ENCODE data around the gene KCNQ1.

The KCNQ1 gene

DNA sequence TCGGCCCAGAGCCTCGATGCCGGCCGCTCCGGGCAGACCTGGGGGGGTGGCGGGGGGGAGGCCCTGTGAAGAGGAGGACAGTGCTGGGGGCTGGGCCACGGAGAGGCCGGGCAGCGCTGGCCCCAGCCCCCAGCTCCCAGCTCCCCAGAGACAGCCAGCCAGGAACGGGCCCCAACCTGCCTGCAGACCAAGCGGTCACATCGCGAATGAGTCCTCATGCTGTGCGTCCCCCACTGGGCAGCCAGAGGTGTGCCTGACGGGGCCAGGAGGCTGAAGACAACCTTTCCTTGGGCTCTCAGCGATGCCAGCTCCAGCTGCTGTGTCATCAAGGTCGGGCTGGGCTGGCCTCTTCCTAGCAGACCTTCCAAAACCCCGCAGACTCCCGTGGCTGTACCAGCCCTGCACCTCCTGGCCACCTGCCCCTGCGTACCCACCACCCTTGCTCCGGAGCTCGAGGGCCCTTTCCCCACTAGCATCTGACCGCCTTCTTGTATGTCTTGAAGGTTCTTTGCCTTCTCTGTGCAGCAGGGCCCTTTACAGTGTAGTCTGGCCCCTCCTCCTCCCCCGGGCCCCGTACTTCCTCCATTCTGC is 352.4 kb downstream of the KCNQ1 start:
- no peak for DNase-seq (ENCODE audit: low read depth)

DNA sequence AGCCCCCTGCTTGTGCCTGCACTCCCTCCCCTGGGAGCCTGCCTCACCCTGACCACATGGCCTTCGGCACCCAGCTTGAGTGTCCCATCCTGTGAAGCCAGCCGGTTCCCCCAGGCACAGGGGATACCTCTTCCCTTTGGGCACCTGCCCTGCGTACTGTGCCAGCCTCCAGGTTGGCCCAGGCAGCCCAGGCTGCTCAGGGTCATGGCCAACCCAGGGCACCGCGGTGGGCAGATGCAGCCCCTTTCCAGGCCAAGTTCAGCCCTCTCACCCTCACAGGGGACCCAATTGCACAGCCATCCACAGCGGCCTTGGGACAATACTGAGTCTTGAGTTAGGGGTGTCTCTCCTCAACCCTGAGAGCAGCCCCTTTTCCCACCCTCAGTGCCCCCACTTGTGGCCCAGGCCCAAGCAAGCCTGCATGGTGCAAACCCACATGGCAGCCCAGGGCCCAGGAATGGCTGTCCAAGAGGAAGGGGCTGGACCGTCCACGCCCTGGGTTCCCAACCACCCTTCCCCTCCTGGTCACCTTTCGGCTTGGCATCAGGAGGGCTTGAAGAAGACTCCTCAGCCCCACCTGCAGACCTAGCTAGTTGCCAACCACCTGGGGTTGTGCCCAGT is 353.0 kb downstream of the KCNQ1 start:
- no peak for DNase-seq (ENCODE audit: low read depth)

DNA sequence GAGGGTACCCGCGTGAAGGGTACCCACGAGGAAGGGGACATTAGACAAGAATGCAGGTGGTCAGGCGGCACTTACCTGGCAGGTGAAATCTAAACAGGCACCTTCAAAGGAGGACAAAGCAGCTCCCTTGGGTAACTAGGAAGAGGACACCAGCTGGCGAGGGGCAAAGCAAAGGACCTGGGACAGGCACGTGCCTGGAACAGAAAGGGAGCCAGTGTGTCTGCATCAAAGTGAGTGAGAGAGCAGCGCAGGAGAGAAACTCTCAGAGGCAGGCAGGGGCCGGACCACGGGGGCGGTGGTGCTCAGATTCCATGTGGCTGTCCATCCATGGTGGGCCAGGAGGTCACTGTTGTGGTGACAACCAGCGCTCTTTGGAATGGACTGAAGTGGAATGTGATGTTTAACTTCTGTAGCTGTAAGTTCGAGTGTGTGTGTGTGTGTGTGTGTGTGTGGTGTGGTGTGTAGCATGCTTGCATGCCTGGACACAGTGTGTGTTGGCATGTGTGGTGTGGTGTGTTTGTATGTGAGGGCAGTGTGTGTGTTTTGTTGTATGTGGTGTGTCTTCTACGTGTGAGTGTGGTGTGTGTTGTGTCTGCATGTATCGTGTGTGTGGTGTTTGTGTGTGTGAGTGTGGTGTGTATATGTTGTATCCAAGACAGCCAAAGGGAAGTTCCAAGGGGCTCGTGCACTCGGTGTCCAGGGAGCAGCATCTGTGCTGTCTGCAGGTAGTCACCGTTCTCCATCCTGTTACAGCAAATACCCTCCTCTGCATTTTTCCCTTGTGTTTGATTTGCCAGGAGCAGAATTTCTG is 354.3 kb downstream of the KCNQ1 start:
- no peak for DNase-seq (ENCODE audit: low read depth)

DNA sequence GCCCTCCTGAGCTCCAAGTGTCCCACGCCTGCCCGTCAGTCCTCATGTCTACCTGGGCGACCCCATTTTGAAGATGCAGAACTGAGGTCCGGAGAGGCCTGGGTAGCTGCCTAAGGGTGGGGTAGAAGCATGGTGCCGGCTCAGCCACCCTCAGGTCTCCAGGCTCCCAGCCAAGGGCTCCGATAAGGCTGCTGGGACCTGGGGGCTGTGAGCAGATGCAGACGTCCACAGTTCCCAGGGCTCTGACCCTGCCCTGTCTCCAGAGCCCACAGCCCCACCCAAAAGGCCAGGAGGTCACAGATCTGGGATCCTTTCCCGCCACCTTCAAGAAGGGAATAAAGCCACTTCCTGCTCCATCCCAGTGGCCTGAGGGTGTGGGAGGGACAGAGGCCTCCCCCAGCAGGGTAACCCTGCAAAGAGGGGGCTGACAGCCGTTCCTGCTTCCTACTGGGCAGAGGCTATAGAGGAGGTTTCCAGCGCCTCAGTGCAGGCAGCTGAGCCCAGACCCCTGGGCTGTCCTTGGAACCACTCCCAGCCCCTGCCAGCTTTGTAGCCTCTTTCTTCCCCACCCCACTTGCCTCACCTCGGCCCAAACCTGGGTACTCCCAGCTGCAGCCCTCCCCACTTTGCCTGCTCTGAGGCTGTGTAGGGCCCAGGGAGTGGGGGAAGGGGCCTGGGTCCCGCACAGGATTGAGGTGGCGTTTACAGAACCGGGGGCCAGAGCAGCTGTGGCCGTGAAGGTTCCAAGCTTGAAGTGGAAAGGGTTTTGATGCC is 355.3 kb downstream of the KCNQ1 start:
- no peak for DNase-seq (ENCODE audit: low read depth)

DNA sequence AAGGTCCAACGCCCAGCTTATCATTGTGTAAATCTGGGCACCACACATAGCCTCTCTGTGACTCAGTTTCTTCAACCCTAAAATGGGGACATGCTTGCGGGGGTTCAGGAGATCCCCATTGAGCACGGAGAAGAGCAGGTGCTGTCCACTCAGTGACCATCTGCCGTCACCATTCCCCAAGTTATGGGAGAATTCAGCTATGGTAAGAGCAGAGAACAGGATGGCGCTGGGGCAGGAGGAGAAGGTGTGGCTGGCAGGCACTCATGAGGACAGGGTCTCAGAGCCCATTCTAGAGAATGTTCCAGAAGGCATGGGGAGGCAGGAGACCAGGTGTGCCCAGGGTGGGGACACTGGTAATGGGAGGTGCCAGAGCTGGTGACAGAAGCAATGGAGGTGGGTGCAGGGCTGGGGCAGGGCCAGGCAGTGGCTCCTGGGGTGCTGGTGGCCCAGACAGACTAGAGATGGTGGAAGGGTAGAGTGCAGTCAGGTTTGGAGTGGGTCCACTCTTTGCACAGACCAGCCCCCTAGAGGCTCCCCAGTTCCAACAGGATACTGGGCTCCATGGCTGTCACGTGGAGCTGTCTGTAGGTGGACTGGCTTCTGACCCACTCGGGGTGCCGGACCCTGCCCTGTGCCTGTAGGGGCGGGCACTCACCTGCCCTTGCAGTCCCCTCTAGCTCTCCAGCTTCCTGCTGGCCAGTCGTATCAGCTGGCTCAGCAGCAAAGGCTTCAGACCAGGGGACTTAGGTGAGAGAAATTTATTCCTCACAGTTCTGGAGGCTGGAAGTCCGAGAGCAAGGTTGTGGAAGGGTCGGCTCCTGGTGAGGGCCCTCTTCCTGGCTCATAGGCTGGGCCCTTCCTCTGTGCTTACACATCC is 356.1 kb downstream of the KCNQ1 start:
- no peak for DNase-seq (ENCODE audit: low read depth)

DNA sequence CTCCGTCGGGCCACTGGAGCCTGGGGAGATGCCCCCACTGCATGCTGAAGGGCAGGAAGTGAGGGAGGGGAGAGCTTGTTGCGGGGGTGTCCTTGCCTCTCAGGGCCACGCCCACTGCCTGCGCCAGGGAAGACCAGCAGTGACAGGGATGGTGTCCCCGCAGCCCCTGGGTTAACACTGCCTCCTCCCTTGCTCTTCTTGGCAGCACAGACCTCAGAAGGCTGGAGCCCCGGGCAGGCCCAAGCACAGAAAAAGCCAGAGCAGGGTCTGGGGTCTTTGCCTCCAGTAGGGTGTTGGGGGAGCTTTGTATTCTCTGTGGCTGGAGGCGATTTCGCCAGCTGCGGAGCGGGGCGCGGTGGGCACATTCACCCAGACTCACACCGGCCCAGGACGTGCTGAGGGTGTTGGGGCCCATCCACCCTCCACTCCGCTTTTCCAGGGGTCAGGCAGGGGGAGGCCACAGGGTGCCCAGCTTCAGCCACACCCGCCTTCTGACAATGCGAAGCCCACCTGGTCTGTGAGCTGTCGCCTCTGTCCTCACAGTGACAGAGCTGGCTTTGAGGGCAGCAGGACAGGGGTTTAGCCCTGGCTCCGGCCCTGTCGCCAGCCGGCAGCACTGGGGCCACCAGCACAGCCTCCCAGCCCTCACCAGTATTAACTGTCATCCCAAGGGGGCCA is 357.0 kb downstream of the KCNQ1 start:
- DNase-seq (ENCODE audit: low read depth): no peak

GRCh38 chr11:2802389-2803185 is 357.8 kb downstream of the KCNQ1 start:
- no peak for DNase-seq (ENCODE audit: low read depth)

DNA sequence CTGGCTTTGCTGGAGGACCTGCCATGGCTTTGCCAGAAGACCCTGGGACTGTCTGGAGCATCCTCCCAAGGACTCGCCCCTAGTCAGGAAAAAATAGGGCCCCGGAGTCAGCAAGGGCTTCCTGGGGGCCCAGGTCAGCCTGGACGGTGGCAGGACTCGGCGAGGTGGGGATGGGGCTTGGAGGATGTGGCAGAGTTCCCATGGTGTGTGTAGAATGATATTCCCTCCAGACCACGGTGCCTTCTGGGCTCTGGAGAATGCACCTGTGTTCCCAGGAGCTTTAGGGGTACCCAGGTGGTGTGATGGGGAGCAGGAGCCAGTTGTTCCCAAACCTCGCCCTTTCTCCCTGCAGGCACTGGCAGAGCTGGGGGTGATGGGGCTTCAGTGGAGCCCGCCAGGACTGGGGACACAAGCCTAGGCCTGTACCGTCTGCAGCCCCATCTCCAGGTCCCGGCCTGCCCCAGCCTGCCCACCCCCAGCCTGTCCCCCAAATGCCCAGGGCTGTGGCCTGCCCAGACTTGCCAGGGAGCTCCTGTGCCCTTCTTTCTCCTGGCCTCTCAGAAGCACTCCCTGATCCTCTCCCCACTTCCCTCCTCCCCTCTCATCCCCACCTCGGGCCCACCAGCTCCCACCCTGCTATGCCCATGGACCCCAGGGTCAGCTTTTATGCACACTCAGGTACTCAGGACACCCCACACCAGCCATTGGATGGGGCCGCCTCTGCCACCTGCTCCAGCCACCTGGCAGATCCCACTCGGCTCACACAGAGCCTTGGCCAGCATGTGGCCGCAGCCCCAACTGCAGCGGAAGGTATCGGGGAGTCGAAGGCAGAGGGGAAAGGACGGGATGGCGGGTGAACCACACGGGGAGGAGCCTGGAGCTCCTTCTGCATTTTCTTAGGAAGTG is 358.6 kb downstream of the KCNQ1 start:
- DNase-seq (ENCODE audit: low read depth): no peak

- no peak for DNase-seq (ENCODE audit: low read depth)
Observed at GRCh38 chr11:2804189-2804588, 359.4 kb downstream of the KCNQ1 start.

DNA sequence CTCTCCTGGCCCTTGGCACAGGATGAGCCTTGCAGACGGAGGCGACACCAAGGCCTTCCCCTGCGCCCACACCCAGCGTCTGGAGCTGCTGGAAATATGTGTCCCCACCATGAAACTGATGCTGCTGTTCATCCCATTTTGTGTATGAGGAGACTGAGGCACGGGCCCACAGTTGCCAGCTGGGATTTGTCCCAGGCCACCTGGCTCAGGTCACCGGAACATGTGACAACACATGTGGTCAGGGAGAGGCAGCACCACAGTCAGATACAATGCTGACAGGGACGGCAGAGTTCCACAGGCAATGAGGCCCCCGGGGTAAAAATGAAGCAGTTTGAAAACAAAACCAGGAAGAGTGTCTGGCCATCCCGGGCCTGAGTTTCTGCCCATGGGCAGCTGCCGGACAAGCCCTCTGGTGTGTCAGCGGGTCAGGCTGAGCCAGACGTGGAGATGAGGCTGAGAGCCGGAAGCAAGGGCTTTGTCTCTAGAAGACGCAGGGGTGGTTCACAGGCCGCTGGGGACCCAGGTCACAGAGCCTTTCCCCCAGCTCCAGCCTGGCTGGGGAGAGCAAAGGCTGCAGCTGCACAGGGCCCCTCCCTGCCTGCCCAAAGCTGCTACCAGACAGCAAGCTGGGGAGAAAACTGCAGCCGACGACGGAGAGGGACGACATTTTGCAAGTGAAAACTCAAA is 360.0 kb downstream of the KCNQ1 start:
- no peak for DNase-seq (ENCODE audit: low read depth)

GRCh38 chr11:2805388-2806056 is 360.7 kb downstream of the KCNQ1 start:
- no peak for DNase-seq (ENCODE audit: low read depth)

- DNase-seq (ENCODE audit: low read depth): no peak
Observed at GRCh38 chr11:2806351-2807024, 361.7 kb downstream of the KCNQ1 start.

GRCh38 chr11:2807025-2807681 is 362.3 kb downstream of the KCNQ1 start:
- DNase-seq (ENCODE audit: low read depth): no peak

DNA sequence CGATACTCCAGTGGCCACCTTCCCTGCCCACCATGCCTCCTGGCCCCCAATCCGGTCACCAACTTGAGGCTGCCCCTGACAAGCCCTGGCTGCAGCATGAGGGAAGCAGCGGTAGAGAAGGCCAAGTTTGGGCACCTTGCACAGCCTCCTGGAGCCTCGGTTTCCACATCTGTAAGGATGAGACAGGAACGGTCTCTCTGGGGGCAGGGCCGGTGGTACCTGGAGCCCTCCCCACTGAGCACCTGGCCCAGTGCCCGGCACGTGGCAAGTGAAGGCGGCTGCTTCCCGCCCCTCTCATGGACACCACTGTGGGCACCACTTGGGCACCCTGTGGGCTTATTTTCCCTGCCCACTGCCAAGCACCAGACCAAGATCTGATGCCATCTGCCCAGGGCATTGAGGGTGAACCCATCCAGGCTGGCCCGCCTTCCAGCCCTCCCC is 363.0 kb downstream of the KCNQ1 start:
- DNase-seq (ENCODE audit: low read depth): no peak

- DNase-seq (ENCODE audit: low read depth): no peak
Observed at GRCh38 chr11:2808850-2809846, 364.3 kb downstream of the KCNQ1 start.
